Endothelial cell of umbilical vein (primary cell): ENCODE measurements around the gene POU6F2. TPM values are rescaled to one million over a fixed set of nuclear protein-coding genes. Genes with fewer than 3 reads are reported as not detected.

Source experiments
- BruUV-seq: library from RNA; stranded (reverse); fragments of 400-500 nt; replicated peaks from 2 replicates; lab custom pipeline; 2021; lab: Mats Ljungman, UMichigan
- CTCF ChIA-PET: fragments of 300-600, 350-600 bp; sonication (Branson Sonifier 250); formaldehyde crosslinking; loops from one replicate; lab custom pipeline; 2021; ENCODE audit warnings: antibody characterized with exemption, inconsistent platforms; lab: Charles Lee
- POLR2A ChIA-PET: fragments of 300-600, 350-600 bp; sonication (Branson Sonifier 250); formaldehyde crosslinking; loops from one replicate; lab custom pipeline; 2021; ENCODE audit warnings: antibody characterized with exemption, inconsistent platforms; lab: Charles Lee
- DNase-seq: peaks from one replicate; pipeline ENCODE4 v3.0.0-alpha.2; 2011; ENCODE audit warnings: low read depth, low spot score
- FAIRE-seq: peaks from 2 replicates; lab custom pipeline; 2011; peaks lifted over from hg19 to GRCh38; lab: Jason Lieb, UNC
- H2AFZ ChIP-seq: 2 replicates; pipeline ENCODE4 v1.6.0; 2012; ENCODE audit warnings: low read depth, low read length, control low read depth, inconsistent platforms
- H3K27ac ChIP-seq: 2 replicates; pipeline ENCODE4 v1.5.1; 2011; ENCODE audit warnings: low read depth, mild to moderate bottlenecking, control low read depth, low read length, moderate library complexity; ENCODE audit not compliant: insufficient read depth
- H3K27me3 ChIP-seq, 2 experiments: 2 replicates each; pipeline versions ENCODE4 v1.6.0 to v1.6.1; 2011; ENCODE audit warnings: low read length in 2 of 2, mixed read lengths in 1 of 2; ENCODE audit not compliant: control insufficient read depth in 2 of 2, insufficient read depth in 2 of 2
- H3K36me3 ChIP-seq, 2 experiments: 2 replicates in 1 of 2; 3 replicates in 1 of 2; pipeline ENCODE4 v1.5.1; 2011; ENCODE audit warnings: low read length in 2 of 2, mild to moderate bottlenecking in 1 of 2, moderate library complexity in 1 of 2; ENCODE audit not compliant: control insufficient read depth in 2 of 2, insufficient read depth in 2 of 2; ENCODE audit errors: extremely low read depth in 1 of 2
- H3K4me1 ChIP-seq: 3 replicates; pipeline ENCODE4 v1.5.1; 2011; ENCODE audit warnings: mild to moderate bottlenecking, low read length; ENCODE audit not compliant: control insufficient read depth, insufficient read depth; ENCODE audit errors: extremely low read depth
- H3K4me2 ChIP-seq: 2 replicates; pipeline ENCODE4 v1.6.1; 2011; ENCODE audit warnings: low read length, control low read depth, mixed read lengths; ENCODE audit not compliant: insufficient read depth
- H3K4me3 ChIP-seq, 3 experiments: fragments of 200-600 bp in 1 of 3; sonication (generic), shearing (Covaris generic) in 1 of 3; replicated peaks in 1 of 3; 2 replicates each; pipeline ENCODE4 v1.5.1; 2011 to 2016; ENCODE audit warnings: control low read depth in 3 of 3, low read length in 3 of 3, mild to moderate bottlenecking in 2 of 3, inconsistent platforms in 1 of 3, low read depth in 1 of 3, moderate library complexity in 1 of 3; ENCODE audit not compliant: insufficient read depth in 1 of 3
- H3K79me2 ChIP-seq: 2 replicates; pipeline ENCODE4 v1.6.0; 2012; ENCODE audit warnings: low read length, inconsistent platforms; ENCODE audit not compliant: control insufficient read depth, insufficient read depth
- H3K9ac ChIP-seq: replicated peaks from 2 replicates; pipeline ENCODE3; 2011; ENCODE audit warnings: low read length, control low read depth; ENCODE audit not compliant: insufficient read depth; ENCODE audit errors: extremely low read depth
- H3K9me1 ChIP-seq: replicated peaks from 3 replicates; pipeline ENCODE4 v1.6.0; 2011; ENCODE audit warnings: mild to moderate bottlenecking, low read length; ENCODE audit not compliant: control insufficient read depth, insufficient read depth; ENCODE audit errors: extremely low read depth
- H3K9me3 ChIP-seq: replicated peaks from 2 replicates; pipeline ENCODE4 v1.5.1; 2012; ENCODE audit warnings: low read length, inconsistent platforms; ENCODE audit not compliant: control insufficient read depth, insufficient read depth
- H4K20me1 ChIP-seq: replicated peaks from 2 replicates; pipeline ENCODE3; 2011; ENCODE audit warnings: mild to moderate bottlenecking, low read length; ENCODE audit not compliant: control insufficient read depth, insufficient read depth; ENCODE audit errors: extremely low read depth
- CTCF ChIP-seq, 2 donors: IDR thresholded peaks; 1 replicate in 1 of 2; 2 replicates in 1 of 2; pipeline ENCODE4 v1.5.1; 2011; ENCODE audit warnings: low read length in 2 of 2, mild to moderate bottlenecking in 2 of 2, moderate library complexity in 2 of 2, control low read depth in 1 of 2, inconsistent platforms in 1 of 2, low read depth in 1 of 2; ENCODE audit not compliant: insufficient read depth in 1 of 2; ENCODE audit errors: extremely low read depth in 1 of 2
- FOS ChIP-seq: IDR thresholded peaks from 2 replicates; pipeline ENCODE4 v1.6.1; 2011; ENCODE audit warnings: mild to moderate bottlenecking, low read length, moderate library complexity, borderline replicate concordance; ENCODE audit not compliant: insufficient read depth
- GATA2 ChIP-seq: IDR thresholded peaks from 2 replicates; pipeline ENCODE4 v1.7.0; 2011; ENCODE audit warnings: low read depth, mild to moderate bottlenecking, moderate library complexity, mixed read lengths, low read length; ENCODE audit not compliant: insufficient read length, insufficient read depth
- JUN ChIP-seq: IDR thresholded peaks from 2 replicates; pipeline ENCODE4 v1.6.1; 2011; ENCODE audit warnings: borderline replicate concordance, low read depth; ENCODE audit not compliant: insufficient read length, insufficient read depth
- MYC ChIP-seq: IDR thresholded peaks from one replicate; pipeline ENCODE4 v1.6.1; 2011; ENCODE audit warnings: mild to moderate bottlenecking, low read depth, low read length
- POLR2A ChIP-seq: IDR thresholded peaks from 2 replicates; pipeline ENCODE4 v1.6.1; 2012; ENCODE audit warnings: low read depth, mild to moderate bottlenecking, control low read depth, low read length
- POLR2AphosphoS5 ChIP-seq: IDR thresholded peaks from 2 replicates; pipeline ENCODE4 v1.6.1; 2012; ENCODE audit warnings: low read depth, mild to moderate bottlenecking, control low read depth, low read length, moderate library complexity; ENCODE audit not compliant: insufficient read depth
- dilution Hi-C: fragments of 300-500 bp; cut with MboI; formaldehyde crosslinking; loops from one replicate; pipeline ENCODE4 v1.15.0; 2019; ENCODE audit warnings: low sequenced_read_pairs; ENCODE audit not compliant: extremely low pct_ligation_motif_present
- intact Hi-C: fragments of 100-400 bp; cut with micrococcal nuclease; formaldehyde crosslinking; loops from one replicate; pipeline ENCODE4 v1.10.0; 2022
- polyA plus RNA-seq, 4 experiments: library from polyadenylated mRNA; depleted of rRNA in 3 of 4; stranded (reverse) in 3 of 4; unstranded in 1 of 4; fragments of >200 nt; gene quantifications; 2 replicates each; pipeline versions ENCODE4 v1.2.1 to v1.2.3, GENCODE V29; 2011 to 2012; ENCODE audit warnings: missing spikeins in 1 of 4
- total RNA-seq: library from RNA; stranded (reverse); gene quantifications from 2 replicates; pipeline ENCODE4 v1.2.3, GENCODE V29; 2021

The POU6F2 gene
- total and polyA plus RNA-seq, 2 donors (not counting 3 experiments of a cell fraction or from before 2014, with no cell fraction given): 0.29 TPM; not detected in 1

DNA sequence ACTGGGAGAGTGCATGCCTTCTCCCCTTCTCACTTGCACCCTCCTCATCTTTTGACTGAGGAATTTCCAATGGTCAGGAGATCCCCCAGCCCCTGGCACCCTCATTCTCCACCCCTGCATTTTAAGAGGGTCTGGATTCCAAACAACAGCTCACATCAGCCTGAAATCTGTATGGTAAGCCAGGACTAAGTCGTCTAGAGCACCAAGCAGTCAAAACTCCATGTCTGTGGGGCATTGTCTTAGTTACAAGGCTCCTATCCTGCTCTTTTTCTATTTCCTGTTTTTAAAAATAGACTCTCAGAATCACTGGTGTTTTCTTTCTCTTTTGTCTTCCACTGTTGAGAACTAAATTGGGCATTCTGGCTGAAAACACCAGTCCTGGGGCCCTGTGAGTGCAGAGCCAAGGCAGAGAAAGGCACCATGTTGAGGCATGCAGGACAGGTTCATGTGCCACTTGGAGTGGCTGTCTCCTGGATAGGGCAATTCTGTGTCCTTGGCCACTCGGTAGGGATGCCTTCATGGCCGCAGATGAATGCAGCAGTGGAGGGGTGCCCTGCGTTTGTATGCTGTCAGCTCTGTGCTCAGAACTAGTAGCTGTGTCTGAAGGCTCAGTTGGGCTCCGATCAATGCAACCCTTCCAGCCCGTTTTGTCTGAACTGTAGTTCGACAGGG lies 371.9 kb downstream of the POU6F2 start:
- DNase-seq (no peak), FAIRE-seq (no peak)
- Histone ChIP-seq H3K9me3 (no peaks in the 10 kb centered on the region), H4K20me1 (no peaks in the 10 kb centered on the region), H3K9ac (no peak overlapping the region), H2AFZ (no peak overlapping the region), H3K9me1 (no peaks in the 10 kb centered on the region), H3K27ac (no peak overlapping the region), H3K4me1 (no peaks in the 10 kb centered on the region), H3K4me2 (no peak overlapping the region), H3K4me3 (no peak overlapping the region), H3K27me3 (peaks cover 2 to 9% of the 10 kb centered on the region in 2 experiments), H3K36me3 (no peaks in the 10 kb centered on the region), H3K79me2 (no peaks in the 10 kb centered on the region)
- no TSS peak for BruUV-seq
- no peak for TF ChIP-seq FOS
- TF ChIP-seq MYC: no peak
- TF ChIP-seq JUN: no peak
- no peak for TF ChIP-seq GATA2
- no peak for TF ChIP-seq CTCF (IDR thresholded peaks at IDR 0.05; ENCODE audit: extremely low read depth in 1 of 2, insufficient read depth in 1 of 2, low read depth in 1 of 2, low read length in 2 of 2)
- no peak for TF ChIP-seq POLR2A
- TF ChIP-seq POLR2AphosphoS5: no peak
- dilution Hi-C loops: no loop called here
- ChIA-PET CTCF (no interaction called here), POLR2A (no interaction called here)
- intact Hi-C loops: no loop called here
